GM23338 (cell line): ENCODE data around the gene PIK3R5. TPM values are rescaled to one million over a fixed set of nuclear protein-coding genes. Genes with fewer than 3 reads are reported as not detected.

Experiments
- NANOG ChIP-seq: IDR thresholded peaks from 2 replicates; pipeline ENCODE4 v1.6.1; 2016; ENCODE audit warnings: antibody characterized with exemption, borderline replicate concordance
- polyA plus RNA-seq: library from polyadenylated mRNA; unstranded; fragments of >200 nt; fragmentation: Nextera tagmentation; extraction: Ambion mirVana; gene quantifications from 2 replicates; pipeline ENCODE4 v1.2.1, GENCODE V29; 2016
- total RNA-seq: library from RNA; depleted of rRNA; stranded (reverse); fragments of >200 nt; shearing (Covaris generic); gene quantifications from 2 replicates; pipeline ENCODE4 v1.2.3, GENCODE V29; 2014; rRNA removed

PIK3R5 gene
- total and polyA plus RNA-seq, 2 experiments from 2014 or later = 1.7 to 9.4 TPM

DNA sequence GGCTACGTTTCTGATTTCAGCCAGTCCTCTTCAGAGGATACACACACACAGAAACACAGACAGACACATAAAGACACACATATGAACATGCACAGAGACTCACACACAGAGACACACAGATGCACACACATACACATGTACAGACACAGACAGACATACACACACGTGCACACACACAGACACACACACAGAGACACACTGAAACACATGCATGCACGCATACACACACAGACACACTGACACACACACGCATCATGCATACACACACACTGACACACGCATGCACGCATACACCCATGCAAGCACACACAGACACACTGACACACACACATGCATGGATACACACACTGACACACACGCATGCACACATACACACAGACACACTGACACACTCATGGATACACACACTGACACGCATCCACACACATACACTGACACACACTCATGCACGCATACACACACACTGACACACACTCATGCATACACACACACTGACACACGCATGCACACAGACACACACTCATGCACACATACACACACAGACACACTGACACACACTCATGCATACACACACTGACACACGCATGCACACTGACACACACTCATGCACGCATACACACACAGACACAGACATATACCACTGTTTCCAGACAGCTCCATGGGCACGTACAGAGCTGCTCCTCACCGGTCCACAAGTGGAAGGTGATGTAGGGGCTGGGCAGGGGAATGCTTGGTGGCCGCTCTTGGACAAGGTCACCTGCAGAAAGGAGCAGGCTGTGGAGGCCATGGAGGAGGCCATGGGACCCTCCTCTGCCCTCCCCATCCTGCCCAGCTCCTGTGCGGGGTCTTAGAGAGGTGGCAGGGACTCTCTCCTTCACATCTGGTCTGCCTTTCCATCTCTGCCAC lies 136.2 kb downstream of the PIK3R5 start (continued):
- no peak for TF ChIP-seq NANOG

Other genes starting within 250 kb of the PIK3R5 start
- not detected in 2 replicates for gene CCDC42, start 220.9 kb downstream of the PIK3R5 start, total RNA-seq
- not detected in 2 replicates for gene CCDC42, start 220.9 kb downstream of the PIK3R5 start, polyA plus RNA-seq
- not detected in 2 replicates for gene SPDYE4, start 207.2 kb downstream of the PIK3R5 start, total RNA-seq
- not detected in 2 replicates for gene SPDYE4, start 207.2 kb downstream of the PIK3R5 start, polyA plus RNA-seq
- 1.9 and 2.8 TPM in 2 replicates for gene MFSD6L, start 166.3 kb downstream of the PIK3R5 start, total RNA-seq
- 0.52 and 1.4 TPM in 2 replicates for gene MFSD6L, start 166.3 kb downstream of the PIK3R5 start, polyA plus RNA-seq
- gene PIK3R6, start 98.0 kb downstream of the PIK3R5 start, total RNA-seq = 0.24 TPM in 1 of 2 replicates, not detected in the other
- gene PIK3R6, start 98.0 kb downstream of the PIK3R5 start, polyA plus RNA-seq = 0.11 and 0.14 TPM in 2 replicates
- 2.6 and 3.0 TPM in 2 replicates for gene NTN1, start 55.8 kb upstream of the PIK3R5 start, total RNA-seq
- 0.57 and 0.64 TPM in 2 replicates for gene NTN1, start 55.8 kb upstream of the PIK3R5 start, polyA plus RNA-seq